Measurements from ENCODE around the gene CD160. TPM values are rescaled to one million over a fixed set of nuclear protein-coding genes. Genes with fewer than 3 reads are reported as not detected.

The CD160 gene
- total RNA-seq: not detected in 2 replicates

GRCh38 chr1:145719230-145720079 lies at the start of gene CD160:
TSS of gene CD160 (plus strand) at chr1:145719499. CDS start at chr1:145728328, 8,829 bp downstream.

GRCh38 chr1:145707183-145707867 lies 12.0 kb upstream of the CD160 start, which contains the start of gene PDZK1:
TSS of gene PDZK1 (minus strand) at chr1:145707368. CDS start at chr1:145688021, 19,347 bp downstream.

Other genes starting within 250 kb of the CD160 start
- 28.7 and 45.2 TPM in 2 replicates for gene GPR89A, start 111.5 kb upstream of the CD160 start, total RNA-seq
- 0.39 TPM in 1 of 2 replicates, not detected in the other for gene PDZK1, start 12.1 kb upstream of the CD160 start, total RNA-seq
- gene RNF115, start 104.6 kb downstream of the CD160 start, total RNA-seq: 13.6 and 19.7 TPM in 2 replicates
- gene POLR3C, start 104.7 kb downstream of the CD160 start, total RNA-seq: 47.9 and 51.8 TPM in 2 replicates
- gene NUDT17, start 126.1 kb downstream of the CD160 start, total RNA-seq: 1.1 and 1.2 TPM in 2 replicates
- gene PIAS3, start 139.6 kb downstream of the CD160 start, total RNA-seq: 19.8 and 21.3 TPM in 2 replicates
- 2.9 and 5.3 TPM in 2 replicates for gene ANKRD35, start 166.4 kb downstream of the CD160 start, total RNA-seq
- 34.9 and 96.2 TPM in 2 replicates for gene ITGA10, start 190.6 kb downstream of the CD160 start, total RNA-seq
- 18.4 and 24.3 TPM in 2 replicates for gene PEX11B, start 199.2 kb downstream of the CD160 start, total RNA-seq
- 59.4 and 71.3 TPM in 2 replicates for gene RBM8A, start 208.0 kb downstream of the CD160 start, total RNA-seq
- 29.4 and 36.6 TPM in 2 replicates for gene LIX1L, start 238.5 kb downstream of the CD160 start, total RNA-seq
- gene ANKRD34A, start 245.1 kb downstream of the CD160 start, total RNA-seq: 1.1 and 2.0 TPM in 2 replicates
- 10.0 and 12.1 TPM in 2 replicates for gene POLR3GL, start 245.2 kb downstream of the CD160 start, total RNA-seq

Data from subcutaneous preadipocyte (primary cell).